T47D (cell line): ENCODE data around the gene EEA1.

ENCODE experiments used
- DNase-seq, 2 experiments: peaks; one replicate each; pipeline versions ENCODE4 v3.0.0 to v3.0.0-alpha.2; 2011 to 2012; ENCODE audit warnings: low read depth in 1 of 2, low spot score in 1 of 2
- JUND ChIP-seq: IDR thresholded peaks from 2 replicates; pipeline ENCODE4 v1.6.1; 2012; ENCODE audit warnings: low read depth
- in situ Hi-C: cut with HindIII; loops from 2 replicates; pipeline ENCODE4 v1.10.0; 2016; ENCODE audit warnings: low sequenced_read_pairs, low pct_unique_long_range_greater_than_20kb

EEA1 gene

DNA sequence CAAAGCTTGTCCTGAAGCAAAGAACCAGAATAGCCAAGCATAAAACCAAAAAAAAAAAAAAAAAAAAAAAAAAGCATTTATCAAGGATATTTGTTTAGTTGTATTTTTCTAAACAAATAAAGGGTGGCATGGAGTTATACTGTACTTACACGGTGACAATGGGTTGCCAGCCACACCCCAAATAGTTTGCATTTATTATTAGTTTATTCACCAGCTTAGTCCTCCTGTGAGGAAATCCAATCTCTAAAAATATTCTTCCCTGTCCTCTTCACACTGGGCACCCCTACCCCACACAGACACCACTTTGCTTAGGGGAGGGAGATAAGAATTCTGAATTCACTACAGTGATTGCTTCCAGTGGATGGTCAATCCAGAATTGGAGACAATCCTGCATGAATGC lies 207.4 kb downstream of the EEA1 start:
- DNase-seq, result no peak
- in situ Hi-C loops, result no loop called here
- TF ChIP-seq JUND, result no peak

DNA sequence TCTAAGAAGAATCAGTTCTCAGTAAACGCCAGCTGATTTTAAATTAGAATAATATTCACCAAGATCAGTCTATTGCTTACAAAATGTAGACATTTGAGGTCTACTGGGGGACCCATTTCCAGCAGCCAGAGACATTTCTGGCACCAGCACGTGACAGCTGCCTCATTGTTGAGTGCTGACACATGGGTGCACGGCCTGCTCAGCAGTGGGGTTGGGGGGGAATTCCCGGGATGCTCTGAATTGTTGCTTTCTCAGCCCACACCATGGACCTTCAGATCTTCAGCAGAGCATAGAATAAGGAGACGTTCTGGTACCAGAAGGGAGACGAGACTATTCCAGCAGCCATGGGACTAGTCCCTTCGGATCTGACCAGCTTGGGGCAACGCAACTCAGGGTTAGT lies 208.0 kb downstream of the EEA1 start:
- no peak for DNase-seq
- TF ChIP-seq JUND, result no peak
- in situ Hi-C loops, result no loop called here
